GM23248 (cell line): ENCODE results near the gene HNF1B.

ENCODE experiments used
- EZH2 ChIP-seq: fragments of 200-600 bp; sonication (generic); IDR thresholded peaks from 2 replicates; pipeline ENCODE4 v1.6.1; 2018; ENCODE audit warnings: antibody characterized with exemption, mild to moderate bottlenecking; ENCODE audit not compliant: insufficient read depth, poor library complexity, severe bottlenecking
- EZH2phosphoT487 ChIP-seq: fragments of 200-600 bp; sonication (generic); IDR thresholded peaks from 2 replicates; pipeline ENCODE4 v1.6.1; 2018; ENCODE audit warnings: antibody characterized with exemption, moderate library complexity, mild to moderate bottlenecking, low read depth; ENCODE audit not compliant: insufficient read depth

DNA sequence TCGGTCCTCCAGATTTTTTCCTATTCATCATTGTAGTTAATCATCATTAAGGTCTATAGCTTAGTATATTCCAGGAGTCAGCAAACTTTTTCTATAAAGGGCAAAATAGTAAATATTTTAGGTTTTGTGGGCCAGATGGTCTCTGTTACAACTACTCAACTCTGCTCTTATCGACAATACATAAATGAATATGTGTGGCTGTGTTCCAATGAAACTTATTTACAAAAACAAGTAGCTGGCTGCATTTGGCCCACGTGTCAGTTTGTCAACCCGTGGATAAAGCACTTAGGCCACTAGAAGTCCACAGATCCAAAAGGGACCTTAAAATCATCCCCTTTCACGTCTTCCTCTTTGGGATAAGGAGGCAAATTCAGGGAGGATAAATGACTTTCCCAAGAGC lies 5.4 kb upstream of the HNF1B start:
- TF ChIP-seq EZH2phosphoT487 (no peak), EZH2 (no peak)
